HG02571 (cell line): ENCODE data around the gene DNAJA3.
"Not testable (repeated sequence)": the region's sequence is repeated elsewhere in the genome, so short reads cannot be mapped to it uniquely, and the experiment has no call there.

ENCODE experiments used
- ATAC-seq: cut with Tn5 transposase; IDR thresholded peaks from one replicate; pipeline ENCODE4 v1.9.1; 2021; ENCODE audit warnings: mild to moderate bottlenecking, moderate library complexity; ENCODE audit not compliant: unreplicated experiment

The DNAJA3 gene

DNA sequence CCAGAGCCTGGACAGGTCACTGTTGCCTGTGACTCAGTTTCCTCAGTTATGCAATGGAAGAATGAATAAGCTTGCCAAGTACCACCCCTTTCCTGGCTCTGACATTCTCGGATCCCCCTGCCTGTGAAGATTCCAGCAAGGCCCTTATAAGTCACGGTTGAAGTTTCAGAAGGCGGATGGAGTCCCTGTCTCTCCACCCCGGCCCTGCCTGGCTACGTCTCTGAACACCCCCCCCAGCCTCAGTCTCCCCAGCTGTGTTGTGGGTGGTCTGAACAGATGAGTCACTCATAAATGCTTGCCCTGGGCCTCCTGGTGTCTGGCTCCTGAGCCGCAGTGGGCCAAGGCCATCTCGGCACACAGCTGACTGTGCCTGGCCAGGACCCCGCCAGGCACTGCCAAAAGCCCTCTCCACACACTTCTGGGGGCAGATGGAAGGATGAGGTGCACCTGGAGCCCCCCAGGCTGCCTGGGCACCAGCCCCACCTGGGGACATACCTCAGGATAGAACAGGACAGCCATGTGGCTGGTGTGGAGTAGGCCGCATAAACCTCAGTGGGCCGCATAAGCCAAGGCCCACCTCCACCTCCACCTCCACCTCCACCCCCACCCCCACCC lies 38.6 kb upstream of the DNAJA3 start:
- ATAC-seq = no peak

DNA sequence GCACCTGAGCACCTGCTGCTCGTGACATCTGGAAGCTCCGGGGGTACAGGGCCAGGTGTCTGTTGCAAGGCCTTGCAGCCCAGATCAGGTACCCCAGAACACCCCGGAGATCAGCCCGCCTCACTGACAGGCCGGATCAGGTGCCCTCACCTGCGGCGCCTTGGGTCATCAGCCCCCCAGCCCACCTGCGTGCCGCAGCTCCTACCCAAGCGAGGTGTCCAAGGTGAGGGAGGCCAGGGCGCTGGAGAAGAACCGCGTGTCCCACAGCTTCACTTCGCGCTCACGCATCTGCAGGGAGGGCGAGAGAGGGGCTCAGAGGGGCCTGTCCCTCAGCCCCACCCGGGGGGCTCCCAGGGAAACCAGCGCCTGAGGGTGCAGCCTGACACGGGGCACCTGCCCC lies 37.9 kb upstream of the DNAJA3 start:
- ATAC-seq = no peak

DNA sequence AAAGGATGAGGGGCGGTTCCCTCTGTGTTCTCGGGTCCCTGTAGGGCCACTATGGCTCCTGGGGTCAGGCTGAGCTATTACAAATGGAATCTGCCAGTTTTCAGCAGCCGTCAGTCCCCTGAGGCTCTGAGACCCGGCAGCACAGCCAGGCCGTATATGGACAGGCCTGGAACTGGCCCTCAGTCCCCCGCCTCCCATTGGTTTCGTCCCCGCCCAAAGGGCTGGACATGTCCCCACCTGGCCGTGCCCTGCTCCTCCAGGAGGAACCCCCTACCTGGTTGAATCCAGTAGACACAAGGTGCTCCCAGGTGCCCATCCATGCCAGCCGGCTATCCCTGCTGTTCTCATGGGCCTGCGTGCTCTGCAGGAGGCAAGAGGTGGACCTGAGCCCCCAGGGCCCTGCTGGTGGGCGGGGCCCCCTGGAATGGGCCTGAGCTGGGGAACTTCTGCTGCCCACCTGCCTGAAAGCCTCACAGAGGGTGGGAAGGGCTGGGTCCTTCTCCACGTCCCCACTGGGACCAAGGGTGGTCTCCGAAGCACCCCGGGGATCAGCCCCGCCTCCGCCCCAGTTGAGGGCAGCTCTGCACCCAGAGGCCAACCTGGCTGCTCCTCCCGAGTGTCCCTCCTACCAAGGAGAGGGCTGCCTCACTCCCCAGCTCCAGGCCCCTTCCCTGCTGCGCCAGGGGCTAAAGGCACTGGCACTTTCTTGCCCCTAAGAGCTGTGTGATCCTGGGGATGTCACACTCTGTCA lies 37.2 kb upstream of the DNAJA3 start:
- ATAC-seq = no peak

DNA sequence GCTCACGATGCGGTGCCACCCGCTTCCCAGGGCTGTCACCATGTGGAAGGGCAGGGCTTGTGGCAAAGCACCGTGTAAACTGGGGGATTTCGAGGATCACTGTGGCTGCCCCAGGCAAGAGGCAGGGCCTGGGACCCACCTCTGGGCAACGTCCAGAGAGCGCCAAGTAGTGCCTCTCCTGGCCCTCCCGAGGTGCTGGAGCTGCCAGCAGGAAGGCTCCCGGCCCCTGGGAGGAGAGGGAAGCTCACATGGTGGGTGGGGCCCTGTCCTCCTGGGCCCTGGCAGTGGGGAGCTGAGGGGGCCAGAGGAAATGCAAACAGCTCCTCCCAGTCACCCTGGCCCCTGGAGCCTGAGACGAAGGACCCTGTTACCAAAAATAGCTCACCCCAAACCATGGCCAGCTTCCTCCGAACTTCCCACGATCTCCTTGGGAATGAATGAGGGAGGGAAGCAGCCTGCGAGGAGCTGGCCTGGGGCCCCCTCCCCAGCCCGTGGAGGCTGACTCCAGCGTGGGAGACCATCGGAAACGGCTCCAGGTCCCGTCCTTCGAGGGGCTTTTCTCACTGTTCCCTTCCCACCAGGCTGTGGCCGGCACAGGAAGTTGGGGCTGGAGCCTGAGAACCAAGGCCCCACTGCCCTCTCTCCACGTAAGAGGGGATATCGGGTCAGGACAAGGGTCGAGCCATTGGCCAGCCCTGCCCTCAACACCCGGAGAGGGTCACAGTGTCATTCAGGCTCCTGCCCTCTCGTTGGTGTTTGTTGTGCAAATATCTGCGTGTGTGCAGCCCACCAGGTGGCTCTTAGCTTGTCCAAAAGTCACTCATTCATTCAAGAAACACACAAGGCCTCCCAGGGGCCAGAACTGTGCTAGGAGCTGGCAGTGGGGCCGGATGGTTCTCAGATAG lies 36.4 kb upstream of the DNAJA3 start:
- no peak for ATAC-seq

DNA sequence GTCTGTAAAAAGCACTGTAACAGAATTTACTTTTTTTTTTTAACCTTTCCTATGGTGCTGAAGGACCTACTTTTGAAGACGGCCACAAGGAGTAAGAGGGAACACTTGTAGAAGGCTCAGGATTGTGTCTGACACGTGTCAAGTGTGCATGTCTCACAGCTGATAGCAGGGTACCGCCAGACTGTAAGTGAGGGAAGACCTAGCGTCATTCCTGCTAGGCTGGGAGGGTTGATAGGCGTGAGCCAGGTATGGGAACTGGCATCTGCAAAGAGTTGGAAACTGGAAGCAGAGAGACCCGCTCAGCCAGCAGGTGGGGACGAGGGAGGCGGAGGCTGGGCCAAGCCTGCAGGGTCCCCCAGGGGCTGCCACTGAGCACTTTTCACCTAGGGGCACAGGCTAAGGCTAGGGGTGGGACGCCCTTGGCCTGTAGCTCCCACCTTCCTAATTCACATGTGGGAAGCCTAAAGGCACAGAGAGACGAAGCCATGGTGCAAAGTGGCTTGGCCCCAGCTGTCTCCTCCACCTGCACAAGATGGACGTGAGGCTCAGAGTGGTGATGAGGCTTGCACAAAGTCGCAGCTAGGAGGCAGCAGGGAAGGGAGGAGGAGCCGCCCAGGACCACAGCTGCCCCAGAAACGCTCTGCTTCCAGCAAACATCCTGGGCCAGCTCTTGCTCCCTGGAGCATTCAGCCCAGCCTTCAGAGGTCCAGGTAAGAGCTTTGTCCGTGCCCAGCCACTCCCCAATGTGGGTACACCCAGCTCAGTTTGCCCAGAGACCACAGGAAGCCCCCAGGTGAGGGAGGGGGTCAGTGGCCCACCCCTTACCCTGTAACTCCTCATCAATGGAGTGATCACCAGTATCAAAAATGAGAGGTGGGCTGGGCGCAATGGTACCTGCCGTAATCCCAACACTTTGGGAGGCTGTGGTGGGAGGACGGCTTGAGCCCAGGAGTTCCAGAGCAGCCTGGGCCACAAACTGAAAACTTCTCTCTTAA lies 35.1 kb upstream of the DNAJA3 start:
- ATAC-seq = no peak

DNA sequence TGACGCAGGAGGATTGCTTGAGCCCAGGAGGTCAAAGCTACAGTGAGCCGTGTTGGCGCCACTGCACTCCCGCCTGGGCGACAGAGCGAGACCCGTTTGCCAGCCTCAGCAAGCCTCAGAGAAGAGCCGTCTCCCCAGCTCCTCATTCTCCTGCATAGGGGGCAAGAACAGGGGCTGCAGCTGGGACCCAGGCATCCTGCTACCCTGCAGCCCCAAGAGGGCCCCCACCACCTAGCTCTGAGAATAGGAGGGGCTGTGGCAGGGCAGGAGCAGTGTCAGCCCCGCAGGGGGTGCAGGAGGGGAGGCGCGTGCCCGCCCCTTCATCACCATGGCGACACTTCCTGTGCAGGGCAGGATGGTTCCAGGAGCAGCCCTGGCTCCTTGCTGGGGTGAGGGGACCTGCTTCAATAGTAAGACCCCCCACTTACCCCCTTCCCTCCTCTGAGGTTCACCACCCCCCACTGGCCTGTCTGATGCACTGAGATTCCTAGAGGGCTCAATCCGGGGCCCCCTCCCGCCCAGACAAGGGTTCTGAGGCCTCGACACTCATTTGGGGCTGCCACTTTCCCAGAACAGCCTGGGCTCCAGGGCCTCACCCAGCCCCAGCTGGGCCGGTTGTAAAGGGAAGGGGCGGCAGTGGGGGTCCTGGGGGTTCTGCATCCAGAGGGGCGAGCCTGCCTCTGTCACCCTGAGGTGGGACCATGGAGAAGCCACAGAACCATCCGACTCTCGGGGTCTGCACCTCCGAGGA lies 33.9 kb upstream of the DNAJA3 start:
- no peak for ATAC-seq

DNA sequence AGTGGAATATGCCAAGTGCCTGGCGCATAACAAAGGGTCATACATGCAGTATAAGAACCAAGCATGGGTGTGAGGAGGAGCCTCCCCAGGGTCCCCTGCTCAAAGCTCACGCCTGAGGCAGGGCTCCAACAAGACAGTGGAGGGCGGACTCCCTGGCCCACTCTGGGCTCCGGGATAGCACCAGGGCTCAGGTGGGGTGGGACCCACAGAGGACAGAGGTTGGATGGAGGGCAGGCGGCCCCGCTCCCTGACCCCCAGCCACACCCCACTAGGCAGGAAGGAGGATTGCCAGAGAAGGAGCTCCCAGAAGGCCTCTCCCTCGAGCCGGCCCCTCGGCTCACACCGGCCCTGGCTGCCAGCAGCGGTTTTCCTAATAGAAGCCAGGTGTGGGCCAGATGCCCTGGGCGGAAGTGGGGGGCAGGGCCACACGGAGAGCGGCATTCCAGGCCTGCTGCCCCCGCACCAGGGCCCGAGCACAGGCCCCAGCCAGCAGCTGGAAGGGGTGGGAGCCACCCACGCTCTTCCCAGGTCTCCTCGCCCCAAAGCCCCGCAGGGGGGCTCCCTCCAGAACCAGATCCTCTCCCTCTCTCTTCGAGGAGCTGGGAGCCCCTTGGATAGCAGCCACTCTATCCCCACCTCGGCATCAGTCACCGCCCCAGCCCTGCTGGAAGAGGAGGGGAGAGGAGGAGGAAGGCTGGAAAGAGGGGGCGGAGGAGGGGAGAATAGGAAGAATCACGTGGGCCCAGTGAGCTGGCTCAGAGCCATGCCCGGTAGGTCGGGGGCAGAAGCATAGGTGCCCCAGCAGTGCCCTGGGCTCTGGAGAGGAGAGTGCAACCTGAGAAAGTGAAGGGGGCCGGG lies 33.1 kb upstream of the DNAJA3 start:
- no peak for ATAC-seq

DNA sequence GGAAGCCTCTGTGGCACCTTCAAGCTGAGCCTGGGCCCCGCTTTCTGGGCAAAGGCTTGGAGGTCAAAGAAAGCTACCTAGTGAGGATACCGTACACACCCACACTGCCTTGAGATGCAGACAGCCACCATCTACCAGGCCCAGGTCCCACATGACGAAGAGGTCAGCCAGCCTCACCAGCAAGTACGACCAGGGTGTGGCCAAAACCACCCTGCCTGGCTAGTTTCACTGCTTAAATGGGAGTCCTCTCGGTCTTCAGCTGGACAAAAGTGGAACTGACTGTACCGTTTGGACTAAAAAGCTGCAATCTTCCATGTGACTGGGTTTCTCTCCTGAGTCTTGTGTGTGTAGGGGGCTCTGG lies 32.4 kb upstream of the DNAJA3 start:
- no peak for ATAC-seq

DNA sequence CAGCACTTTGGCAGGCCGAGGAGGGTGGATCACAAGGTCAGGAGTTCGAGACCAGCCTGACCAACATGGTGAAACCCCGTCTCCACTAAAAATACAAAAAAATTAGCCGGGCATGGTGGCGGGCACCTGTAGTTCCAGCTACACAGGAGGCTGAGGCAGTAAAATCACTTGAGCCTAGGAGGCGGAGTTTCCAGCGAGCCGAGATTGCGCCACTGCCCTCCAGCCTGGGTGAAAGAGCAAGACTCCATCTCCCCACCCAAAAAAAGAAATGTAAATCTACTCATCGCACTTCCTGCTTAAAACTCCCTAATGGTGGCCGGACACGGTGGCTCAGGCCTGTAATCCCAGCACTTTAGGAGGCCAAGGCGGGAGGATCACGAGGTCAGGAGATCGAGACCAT lies 31.8 kb upstream of the DNAJA3 start:
- ATAC-seq = not testable (repeated sequence)

DNA sequence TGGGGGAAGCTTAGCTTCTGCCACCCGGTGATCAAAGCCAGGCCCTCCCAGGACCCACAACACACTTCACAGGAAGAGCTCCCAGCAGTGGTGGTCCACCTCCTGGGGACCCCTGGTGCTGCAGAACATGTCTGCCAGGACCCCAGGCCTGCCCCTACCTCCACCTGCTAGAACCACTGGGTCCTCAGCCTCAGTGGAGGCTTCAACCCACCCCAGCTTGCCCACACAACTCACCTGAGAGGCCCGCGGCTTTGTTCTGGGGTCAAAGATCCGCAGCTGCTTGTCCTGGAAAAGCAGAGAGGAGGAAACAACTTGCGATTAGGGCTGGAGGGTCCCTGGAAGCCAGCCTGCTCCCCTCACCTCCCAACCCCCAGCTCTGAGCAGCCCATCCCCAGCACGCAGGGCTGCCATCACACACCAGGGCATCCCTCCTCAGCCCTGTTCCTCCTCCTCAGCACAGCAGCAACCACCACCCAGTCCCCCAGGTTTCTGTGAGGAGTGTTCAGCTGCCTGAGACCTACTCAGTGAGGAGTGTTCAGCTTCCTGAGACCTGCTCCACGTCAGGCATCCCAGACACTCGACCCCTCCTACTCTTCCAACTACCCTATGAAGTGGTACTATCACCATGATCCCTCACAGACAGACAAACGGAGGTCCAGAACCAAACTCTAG lies 30.5 kb upstream of the DNAJA3 start:
- ATAC-seq = no peak

DNA sequence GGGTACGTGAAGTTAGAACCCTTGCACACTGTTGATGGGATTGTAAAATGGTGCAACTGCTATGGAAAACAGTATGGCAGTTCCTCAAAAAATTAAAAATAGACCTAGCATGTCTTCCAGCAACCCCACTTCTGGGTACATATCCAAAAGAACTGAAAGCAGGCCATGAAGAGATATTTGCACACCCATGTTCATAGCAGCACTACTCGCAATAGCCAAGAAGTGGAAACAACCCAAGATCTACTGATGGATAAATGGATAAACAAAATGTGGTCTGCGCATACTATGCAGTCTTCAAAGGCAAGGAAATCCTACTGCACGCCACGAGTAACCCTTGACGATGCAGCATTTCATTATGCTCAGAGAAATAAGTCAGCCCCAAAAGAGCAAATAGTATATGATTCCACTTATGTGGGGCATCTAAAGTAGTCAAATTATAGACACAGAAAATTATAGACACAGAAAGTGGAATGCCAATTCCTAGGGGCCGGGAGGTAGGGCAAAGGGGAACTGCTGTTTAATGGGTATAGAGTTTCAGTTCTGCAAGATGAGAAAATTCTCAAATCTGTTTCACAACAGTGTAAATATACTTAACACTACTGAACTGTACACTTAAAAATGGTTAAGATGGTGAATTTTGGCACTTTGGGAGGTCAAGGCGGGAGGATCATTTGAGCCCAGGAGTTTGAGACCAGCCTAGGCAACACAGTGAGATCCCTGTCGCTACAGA lies 26.5 kb upstream of the DNAJA3 start:
- ATAC-seq = no peak

DNA sequence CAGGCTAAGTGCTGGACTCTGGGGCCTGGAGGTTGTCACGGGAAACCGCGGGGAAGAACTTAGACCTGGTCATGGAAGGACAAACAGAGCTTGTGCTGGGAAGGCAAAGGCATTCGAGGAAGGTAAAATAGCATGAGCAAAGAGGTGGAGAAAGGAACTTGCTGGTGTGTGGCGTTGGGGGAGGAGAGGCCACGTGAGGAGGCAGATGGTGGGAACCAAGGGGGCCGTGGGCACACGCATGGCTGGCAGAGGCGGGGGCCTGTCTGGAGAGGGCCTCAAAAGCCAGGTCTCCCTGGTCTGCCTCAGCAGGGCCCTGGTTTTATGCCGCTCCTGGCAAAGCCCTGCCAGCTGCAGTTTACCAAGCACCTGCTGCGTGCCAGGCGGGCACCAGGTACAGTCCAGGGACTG lies 24.6 kb upstream of the DNAJA3 start:
- ATAC-seq = no peak

DNA sequence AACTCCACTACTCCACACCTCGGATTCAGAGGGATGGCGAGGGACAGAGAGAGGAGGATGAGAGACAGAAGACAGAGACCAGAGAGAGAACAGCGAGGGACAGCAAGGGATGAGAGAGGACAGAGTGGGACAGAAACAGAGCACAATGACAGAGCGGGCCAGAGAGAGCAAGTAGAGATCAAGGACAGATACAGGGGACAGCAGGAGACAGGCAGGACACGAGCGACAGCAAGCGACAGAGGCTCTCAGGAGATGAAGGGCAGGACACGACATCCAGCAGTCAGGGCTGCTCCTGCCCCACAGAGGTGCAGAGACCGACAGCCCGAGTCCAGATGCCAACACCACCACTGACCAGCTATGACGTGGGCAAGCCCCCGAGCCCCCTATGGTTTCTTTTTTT lies 24.2 kb upstream of the DNAJA3 start:
- ATAC-seq = no peak

DNA sequence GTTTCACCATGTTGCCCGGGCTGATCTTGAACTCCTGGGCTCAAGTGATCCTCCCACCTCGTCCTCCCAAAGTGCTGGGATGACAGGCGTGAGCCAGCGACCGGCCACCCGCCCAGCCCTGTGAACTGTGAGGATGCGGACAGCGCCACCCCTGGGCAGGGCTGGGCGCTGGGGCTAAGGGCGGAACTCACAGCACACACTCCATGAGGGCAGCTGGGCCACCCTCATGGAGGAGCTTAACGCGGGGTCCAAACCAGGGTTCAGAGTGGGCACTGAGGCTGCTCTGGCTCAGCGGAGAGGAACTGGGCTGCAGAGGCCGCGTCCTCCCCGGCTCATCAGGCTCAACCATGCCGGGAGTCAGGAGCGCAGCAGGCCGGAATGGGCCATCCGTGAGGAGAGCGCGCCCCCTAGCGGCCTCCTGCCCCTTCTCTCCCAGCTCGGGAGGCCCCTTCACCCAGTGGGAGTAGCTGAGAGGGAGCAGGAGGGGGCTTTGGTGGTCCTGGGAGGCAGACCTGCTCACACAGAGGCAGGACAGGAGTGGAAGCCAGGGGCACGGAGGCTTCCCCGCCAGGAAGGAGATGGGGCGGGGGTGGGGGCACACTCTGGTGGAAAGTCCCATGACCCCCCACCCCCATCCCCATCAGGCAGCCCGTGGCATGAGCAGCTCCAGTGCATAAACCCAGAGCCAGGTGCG lies 23.1 kb upstream of the DNAJA3 start:
- no peak for ATAC-seq

DNA sequence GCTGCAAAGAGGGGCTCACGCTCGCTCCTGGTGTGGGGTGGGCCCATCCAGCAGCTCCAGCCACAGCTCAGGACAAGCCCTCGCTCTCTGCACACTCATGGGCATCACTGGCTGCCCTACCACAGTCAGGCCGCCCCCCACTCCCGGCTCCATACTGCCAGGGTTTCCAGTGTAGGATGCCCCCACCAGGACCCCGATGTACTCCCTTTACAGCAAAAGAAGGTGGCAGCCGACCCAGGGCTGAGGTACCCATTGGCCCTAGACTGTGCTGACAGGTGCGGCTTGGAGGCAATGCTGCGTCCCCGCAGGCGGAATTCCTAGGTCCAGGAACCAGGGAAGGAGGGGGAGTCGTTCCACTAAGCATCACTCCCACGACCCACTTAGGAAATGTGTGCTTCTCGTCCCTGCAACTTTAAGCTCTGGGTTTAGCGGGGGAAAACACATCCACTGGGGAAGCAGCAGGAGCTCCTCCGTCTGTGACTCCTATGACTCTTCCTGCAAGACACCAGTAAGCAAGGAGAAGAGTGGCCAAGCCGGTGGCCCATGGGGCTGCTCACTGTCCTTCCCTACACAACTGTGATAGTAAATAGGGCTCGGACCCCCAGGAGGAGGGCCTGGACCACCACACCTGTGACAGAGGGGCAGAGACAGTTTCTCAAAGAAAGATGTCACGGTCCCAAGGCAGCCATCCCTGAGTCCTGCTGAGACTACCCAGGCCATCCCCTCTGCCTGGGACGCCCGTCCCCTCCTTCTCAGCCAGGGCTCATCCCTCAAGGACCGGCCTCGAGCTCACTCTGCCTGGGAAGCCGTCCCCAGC lies 22.3 kb upstream of the DNAJA3 start:
- ATAC-seq = no peak

DNA sequence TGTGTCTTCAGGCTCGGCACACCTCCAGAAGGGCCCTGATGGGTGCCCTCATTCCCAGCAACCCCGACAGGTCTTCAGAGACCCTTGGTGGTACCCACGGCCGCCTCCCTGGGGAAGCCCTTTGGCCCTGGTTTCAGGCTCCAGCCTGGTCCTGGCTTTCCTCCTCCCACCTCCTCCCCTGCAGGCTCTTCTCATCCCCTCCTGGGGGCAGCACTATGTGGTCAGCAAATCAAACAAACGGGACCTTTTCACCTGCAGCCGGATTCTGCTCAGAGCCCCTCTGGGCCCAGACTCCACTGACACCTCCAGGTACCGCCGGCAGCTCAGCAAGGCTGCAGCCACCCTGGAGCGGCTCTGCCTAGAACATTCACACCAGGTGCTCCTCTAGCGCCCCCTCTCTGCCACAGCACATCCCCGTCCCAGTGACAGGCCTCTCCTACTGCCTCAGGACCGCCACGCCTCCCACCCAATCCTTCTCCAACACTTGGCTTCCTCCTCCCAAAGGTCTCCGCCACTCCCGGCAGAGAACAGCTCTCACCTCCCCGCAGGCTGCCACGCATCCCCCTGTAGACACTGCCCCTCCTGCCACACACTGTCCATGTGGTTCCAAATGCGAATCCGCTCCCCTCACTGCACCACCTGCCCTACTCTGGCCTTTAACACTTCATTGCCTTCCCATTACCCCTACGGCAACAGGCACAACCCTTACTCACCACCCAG lies 21.3 kb upstream of the DNAJA3 start:
- no peak for ATAC-seq
